ENCODE data around the gene MOB2. TPM values are rescaled to one million over a fixed set of nuclear protein-coding genes. Genes with fewer than 3 reads are reported as not detected.

The MOB2 gene
- total RNA-seq, 4 donors from 2014 or later, result 24.5 to 59.9 (median 39.1) TPM

DNA sequence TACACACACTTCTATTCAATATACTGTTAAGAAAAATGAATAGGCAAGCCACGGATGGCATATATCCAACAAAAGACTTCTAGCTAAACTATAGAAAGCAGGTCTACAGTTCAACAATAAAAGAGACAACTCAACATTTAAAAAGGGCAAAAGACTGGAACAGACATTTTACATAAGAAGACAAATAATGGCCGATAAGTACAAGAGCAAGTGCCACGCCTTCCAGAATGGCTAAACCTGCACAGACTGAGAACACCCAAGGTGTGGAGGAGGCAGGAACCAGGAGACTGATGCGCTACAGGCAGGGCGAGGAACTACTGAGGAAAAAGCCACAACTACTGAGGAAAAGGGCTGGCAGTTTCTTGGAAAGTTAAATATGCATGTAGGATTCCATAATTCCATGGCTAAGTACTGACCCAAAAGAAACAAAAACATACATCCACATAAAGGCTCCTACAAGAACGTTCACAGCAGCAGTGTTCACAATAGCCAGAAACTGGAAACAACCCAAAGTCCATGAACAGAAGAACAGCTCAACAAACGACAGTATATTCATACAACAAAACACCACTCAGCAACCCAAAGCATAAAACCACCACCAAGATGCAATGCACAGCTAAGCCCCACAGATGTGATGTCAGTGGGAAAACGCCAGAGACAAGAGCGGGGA, 9.6 kb upstream of the MOB2 start:
- TF ChIP-seq, protein P1, sequence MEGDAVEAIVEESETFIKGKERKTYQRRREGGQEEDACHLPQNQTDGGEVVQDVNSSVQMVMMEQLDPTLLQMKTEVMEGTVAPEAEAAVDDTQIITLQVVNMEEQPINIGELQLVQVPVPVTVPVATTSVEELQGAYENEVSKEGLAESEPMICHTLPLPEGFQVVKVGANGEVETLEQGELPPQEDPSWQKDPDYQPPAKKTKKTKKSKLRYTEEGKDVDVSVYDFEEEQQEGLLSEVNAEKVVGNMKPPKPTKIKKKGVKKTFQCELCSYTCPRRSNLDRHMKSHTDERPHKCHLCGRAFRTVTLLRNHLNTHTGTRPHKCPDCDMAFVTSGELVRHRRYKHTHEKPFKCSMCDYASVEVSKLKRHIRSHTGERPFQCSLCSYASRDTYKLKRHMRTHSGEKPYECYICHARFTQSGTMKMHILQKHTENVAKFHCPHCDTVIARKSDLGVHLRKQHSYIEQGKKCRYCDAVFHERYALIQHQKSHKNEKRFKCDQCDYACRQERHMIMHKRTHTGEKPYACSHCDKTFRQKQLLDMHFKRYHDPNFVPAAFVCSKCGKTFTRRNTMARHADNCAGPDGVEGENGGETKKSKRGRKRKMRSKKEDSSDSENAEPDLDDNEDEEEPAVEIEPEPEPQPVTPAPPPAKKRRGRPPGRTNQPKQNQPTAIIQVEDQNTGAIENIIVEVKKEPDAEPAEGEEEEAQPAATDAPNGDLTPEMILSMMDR (IDR thresholded peaks at IDR 0.05; ENCODE audit: low read depth), result no peak

DNA sequence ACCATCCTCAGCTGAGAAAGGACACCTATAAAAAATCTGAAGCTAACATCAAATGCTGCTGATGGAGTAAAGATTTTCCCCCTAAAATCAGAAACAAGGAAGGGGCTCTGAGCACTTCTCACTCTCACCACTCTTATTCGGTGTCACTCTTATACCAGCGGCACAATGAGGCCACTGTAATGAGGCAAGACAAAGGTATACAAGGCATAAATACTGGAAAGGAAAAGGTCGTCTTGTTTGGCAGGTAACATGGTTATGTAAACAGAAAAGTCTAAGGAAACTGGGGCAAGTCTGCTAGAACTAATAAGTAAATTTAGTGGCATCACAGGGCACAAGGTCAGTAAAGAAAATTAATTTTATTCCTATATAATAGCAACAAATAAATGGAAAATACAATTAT, 8.1 kb upstream of the MOB2 start:
- TF ChIP-seq, protein P1 (IDR thresholded peaks at IDR 0.05; ENCODE audit: low read depth), result no peak

DNA sequence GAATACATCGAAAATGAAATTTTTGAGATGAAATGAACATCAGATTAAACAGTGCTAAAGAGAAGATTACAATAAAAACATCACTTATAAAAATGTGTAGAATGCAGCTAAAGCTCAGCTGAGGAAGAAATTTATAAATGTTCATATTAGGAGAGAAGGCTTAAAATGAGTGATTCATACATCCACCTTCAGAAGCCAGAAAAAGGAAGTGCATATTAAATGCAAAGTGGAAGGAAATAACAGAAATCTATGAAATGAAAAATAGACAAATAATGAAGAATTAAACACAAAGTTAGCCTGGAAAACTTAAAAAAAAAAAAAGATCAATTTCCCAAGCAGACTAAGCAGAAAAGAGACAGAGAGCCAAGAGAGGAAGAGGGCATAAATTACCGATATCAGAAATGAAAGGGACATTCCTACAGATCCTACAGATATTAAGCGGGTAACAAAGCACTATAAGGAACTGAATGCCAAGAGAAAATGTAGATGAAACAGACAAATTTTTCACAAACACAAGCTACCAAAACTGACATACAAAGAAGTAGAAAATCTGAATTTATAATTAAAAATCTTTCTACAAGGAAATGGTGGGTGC, 7.2 kb upstream of the MOB2 start:
- TF ChIP-seq, protein P1 (IDR thresholded peaks at IDR 0.05; ENCODE audit: low read depth), result no peak

DNA sequence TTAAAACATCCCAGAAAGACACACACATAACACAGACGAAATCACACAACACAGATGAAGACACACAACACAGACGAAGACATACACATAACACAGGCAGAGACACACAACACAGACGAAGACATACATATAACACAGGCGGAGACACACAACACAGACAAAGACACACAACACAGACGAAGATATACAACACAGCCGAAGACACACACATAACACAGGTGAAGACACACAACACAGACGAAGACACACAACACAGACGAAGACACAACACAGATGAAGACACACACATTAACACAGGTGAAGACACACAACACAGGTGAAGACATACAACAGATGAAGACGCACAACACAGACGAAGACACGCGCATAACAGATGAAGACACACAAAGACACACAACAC, 4.8 kb upstream of the MOB2 start:
- TF ChIP-seq, protein P1 (IDR thresholded peaks at IDR 0.05; ENCODE audit: low read depth), result no peak

DNA sequence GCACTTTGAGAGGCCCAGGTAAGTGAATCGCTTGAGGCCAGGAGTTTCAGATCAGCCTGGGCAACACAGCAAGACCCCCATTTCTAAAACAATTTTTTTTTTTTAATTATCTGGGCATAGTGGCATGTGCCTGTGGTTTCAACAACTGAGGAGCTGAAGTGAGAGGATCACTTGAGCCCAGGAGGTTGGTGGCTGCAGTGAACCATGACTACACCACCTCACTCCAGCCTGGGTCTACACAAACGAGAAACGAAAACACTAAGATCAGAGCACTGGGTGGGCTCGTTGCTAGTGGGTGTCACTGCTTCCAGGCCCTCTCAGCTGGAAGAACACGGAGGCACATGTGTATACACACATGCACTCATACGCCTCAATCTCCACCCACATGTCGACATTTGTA, 4.1 kb upstream of the MOB2 start:
- TF ChIP-seq, protein P1 (IDR thresholded peaks at IDR 0.05; ENCODE audit: low read depth), result no peak

DNA sequence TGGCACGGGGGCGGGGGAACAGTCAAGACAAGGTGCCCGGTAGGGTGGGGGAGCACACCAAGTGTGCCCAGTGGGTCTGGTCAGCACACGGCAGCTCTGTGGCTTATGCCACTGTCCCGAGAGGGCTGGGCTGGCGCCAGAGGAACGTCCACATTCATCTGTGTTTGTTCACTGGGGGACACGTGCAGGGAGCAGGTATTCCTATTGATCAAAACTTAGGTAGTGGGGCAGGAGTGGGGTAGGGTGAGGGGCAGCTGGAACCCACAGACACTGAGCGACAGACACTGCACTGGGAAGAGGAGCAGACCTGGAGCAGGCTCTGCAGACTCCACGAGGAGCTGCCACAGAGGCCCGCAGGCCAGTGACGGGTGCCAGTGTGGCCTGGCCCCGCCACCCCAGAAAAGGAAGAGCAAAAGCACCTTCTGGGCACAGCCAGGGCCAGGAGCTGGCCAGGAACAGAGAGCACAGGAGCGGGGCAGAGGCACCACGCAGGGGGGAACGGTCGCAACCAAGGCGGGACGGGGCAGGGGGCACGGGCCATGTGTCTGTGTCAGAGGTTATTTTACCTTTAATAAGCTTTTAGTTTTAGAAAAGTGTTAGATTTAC, 2.1 kb upstream of the MOB2 start:
- TF ChIP-seq, protein P1 (IDR thresholded peaks at IDR 0.05; ENCODE audit: low read depth), result no peak

DNA sequence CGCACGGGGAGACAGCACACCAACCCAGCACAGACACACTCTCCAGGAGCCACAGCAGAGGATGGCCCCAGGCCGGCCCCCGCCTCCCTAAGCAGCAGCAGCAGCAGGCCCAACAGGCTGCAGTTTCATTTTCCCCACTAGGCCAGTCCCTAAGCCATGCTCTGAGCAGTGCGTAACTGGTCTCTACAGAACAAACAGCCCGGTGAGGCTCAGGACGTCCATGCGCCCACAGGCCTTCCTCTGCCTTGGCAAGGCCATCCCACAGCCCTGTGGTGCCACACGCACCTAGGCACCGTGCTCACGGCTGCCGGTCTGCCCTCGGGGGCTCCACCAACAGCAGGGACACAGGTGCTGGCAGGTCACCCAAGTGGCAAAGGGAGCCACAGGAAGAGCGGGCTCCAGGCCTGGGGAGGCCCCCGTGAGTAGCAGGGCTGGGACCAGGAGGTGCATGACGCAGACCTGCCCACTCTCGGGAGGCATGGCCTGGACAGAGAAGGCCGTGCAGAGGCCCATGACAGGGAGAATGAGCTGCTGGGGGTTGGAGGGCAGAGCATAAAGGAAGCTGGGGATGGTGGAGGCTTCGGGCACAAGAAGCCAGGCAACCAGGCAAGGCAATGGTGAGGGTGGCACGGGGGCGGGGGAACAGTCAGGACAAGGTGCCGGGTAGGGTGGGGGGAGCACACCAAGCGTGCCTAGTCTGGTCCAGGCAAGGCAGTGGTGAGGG, 1.4 kb upstream of the MOB2 start:
- TF ChIP-seq, protein P1 (IDR thresholded peaks at IDR 0.05; ENCODE audit: low read depth), result no peak

Measured in subcutaneous adipose tissue (tissue), 4 donors.